SK-N-SH (cell line): ENCODE results near the gene GJD3. TPM values are rescaled to one million over a fixed set of nuclear protein-coding genes. Genes with fewer than 3 reads are reported as not detected.

Experiments used
- CTCF ChIA-PET: fragments of 300-600, 350-600 bp; formaldehyde crosslinking; extraction: SDS; loops from one replicate; lab custom pipeline; 2021; lab: Yijun Ruan, JAX
- POLR2A ChIA-PET: fragments of 350-600 bp; sonication (Branson Sonifier 250); formaldehyde crosslinking; extraction: SDS; loops from one replicate; lab custom pipeline; 2020; ENCODE audit warnings: antibody characterized with exemption, inconsistent platforms; lab: Yijun Ruan, JAX
- DNase-seq: peaks from one replicate; pipeline ENCODE4 v3.0.0; 2012
- H2AFZ ChIP-seq: fragments of 200-600 bp; sonication (generic); 2 replicates; pipeline ENCODE4 v1.8.1; 2016; ENCODE audit warnings: antibody characterized with exemption, mild to moderate bottlenecking, low read depth
- H3F3A ChIP-seq: fragments of 200-600 bp; sonication (generic); replicated peaks from 2 replicates; pipeline ENCODE3; 2016; ENCODE audit warnings: antibody characterized with exemption, mild to moderate bottlenecking; ENCODE audit not compliant: insufficient read depth
- H3K27ac ChIP-seq, 2 experiments: fragments of 200-500 bp in 1 of 2; fragments of 200-600 bp in 1 of 2; sonication (Bioruptor generic) in 1 of 2; sonication (generic), shearing (Covaris generic) in 1 of 2; 2 replicates each; pipeline versions ENCODE4 v1.5.1 to v1.6.1; 2014 to 2016; ENCODE audit warnings: low read depth in 2 of 2, inconsistent platforms in 1 of 2, low read length in 1 of 2, mild to moderate bottlenecking in 1 of 2, mixed read lengths in 1 of 2
- H3K27me3 ChIP-seq: fragments of 200-600 bp; sonication (generic), shearing (Covaris generic); 2 replicates; pipeline ENCODE4 v1.6.1; 2016; ENCODE audit warnings: mixed run types; ENCODE audit not compliant: insufficient read depth
- H3K36me3 ChIP-seq, 2 experiments: fragments of 200-500 bp in 1 of 2; fragments of 200-600 bp in 1 of 2; sonication (Bioruptor generic) in 1 of 2; sonication (generic) in 1 of 2; replicated peaks in 1 of 2; 2 replicates each; pipeline versions ENCODE3 to v1.5.1; 2014 to 2016; ENCODE audit warnings: low read length in 1 of 2, mild to moderate bottlenecking in 1 of 2; ENCODE audit not compliant: insufficient read depth in 2 of 2, control insufficient read depth in 1 of 2
- H3K4me1 ChIP-seq, 2 experiments: fragments of 200-500 bp in 1 of 2; fragments of 200-600 bp in 1 of 2; sonication (Bioruptor generic) in 1 of 2; sonication (generic), shearing (Covaris generic) in 1 of 2; 2 replicates each; pipeline versions ENCODE4 v1.5.1 to v1.6.1; 2014 to 2016; ENCODE audit warnings: low read depth in 1 of 2, low read length in 1 of 2, mixed run types in 1 of 2; ENCODE audit not compliant: insufficient read depth in 2 of 2, control insufficient read depth in 1 of 2
- H3K4me2 ChIP-seq: fragments of 200-600 bp; sonication (generic), shearing (Covaris generic); 2 replicates; pipeline ENCODE4 v1.6.1; 2017; ENCODE audit warnings: mixed run types
- H3K4me3 ChIP-seq, 2 experiments: fragments of 200-500 bp in 1 of 2; fragments of 200-600 bp in 1 of 2; sonication (Bioruptor generic) in 1 of 2; sonication (generic), shearing (Covaris generic) in 1 of 2; 2 replicates each; pipeline versions ENCODE4 v1.5.1 to v1.8.1; 2014 to 2016; ENCODE audit warnings: low read depth in 2 of 2, inconsistent platforms in 1 of 2, low read length in 1 of 2, mild to moderate bottlenecking in 1 of 2, mixed read lengths in 1 of 2, moderate library complexity in 1 of 2
- H3K79me2 ChIP-seq: fragments of 200-600 bp; sonication (generic); 2 replicates; pipeline ENCODE4 v1.8.1; 2017; ENCODE audit warnings: mild to moderate bottlenecking; ENCODE audit not compliant: insufficient read depth
- H3K9ac ChIP-seq: fragments of 200-600 bp; sonication (generic); 2 replicates; pipeline ENCODE4 v1.6.1; 2017; ENCODE audit warnings: mixed run types
- H3K9me2 ChIP-seq: fragments of 200-600 bp; sonication (generic); 2 replicates; pipeline ENCODE4 v1.6.1; 2017; ENCODE audit warnings: mixed run types
- H3K9me3 ChIP-seq: fragments of 200-600 bp; sonication (generic); 2 replicates; pipeline ENCODE4 v1.6.1; 2017; ENCODE audit warnings: mixed run types, mild to moderate bottlenecking, moderate library complexity
- H4K20me1 ChIP-seq: fragments of 200-600 bp; sonication (generic); 2 replicates; pipeline ENCODE4 v1.6.1; 2017; ENCODE audit warnings: mild to moderate bottlenecking, mixed run types; ENCODE audit not compliant: insufficient read depth
- CHD2 ChIP-seq: fragments of 150-350 bp; IDR thresholded peaks from 2 replicates; pipeline ENCODE4 v1.6.1; 2018; ENCODE audit warnings: low read length; ENCODE audit not compliant: partially characterized antibody
- CTCF ChIP-seq: fragments of 200-600 bp; sonication (generic); IDR thresholded peaks from 2 replicates; pipeline ENCODE4 v1.6.1; 2017; ENCODE audit warnings: antibody characterized with exemption, mild to moderate bottlenecking, moderate library complexity
- JUND ChIP-seq: IDR thresholded peaks from 2 replicates; pipeline ENCODE4 v1.4.0; 2012
- POLR2AphosphoS5 ChIP-seq: IDR thresholded peaks from 2 replicates; pipeline ENCODE4 v1.6.1; 2012; ENCODE audit warnings: low read depth, low read length
- RCOR1 ChIP-seq: fragments of 150-350 bp; IDR thresholded peaks from 2 replicates; pipeline ENCODE4 v1.6.1; 2017; ENCODE audit warnings: antibody characterized with exemption, low read length
- RFX5 ChIP-seq: IDR thresholded peaks from 2 replicates; pipeline ENCODE4 v1.6.1; 2012; ENCODE audit warnings: mild to moderate bottlenecking, improper control_type of control experiment, low read length
- SMC3 ChIP-seq: IDR thresholded peaks from 2 replicates; pipeline ENCODE4 v1.6.1; 2012; ENCODE audit warnings: low read depth, low read length, improper control_type of control experiment
- TAF1 ChIP-seq: IDR thresholded peaks from 2 replicates; pipeline ENCODE4 v1.6.1; 2012; ENCODE audit warnings: low read depth, mild to moderate bottlenecking, low read length, moderate library complexity, borderline replicate concordance
- USF2 ChIP-seq: fragments of 150-350 bp; IDR thresholded peaks from 2 replicates; pipeline ENCODE4 v1.6.1; 2017; ENCODE audit warnings: antibody characterized with exemption, low read length, low read depth, borderline replicate concordance
- WGBS: methylation state at CpG from one replicate; pipeline ENCODE4 v1.1.6; 2017; ENCODE audit warnings: low lambda C conversion rate; 5-methylcytosine and 5-hydroxymethylcytosine counted together
- polyA plus RNA-seq, 3 experiments: library from polyadenylated mRNA; depleted of rRNA; stranded (reverse); fragments of >200 nt; gene quantifications; 2 replicates each; pipeline ENCODE4 v1.2.3, GENCODE V29; 2012
- TF ChIP-seq, protein P1 (sequence below): fragments of 150-350 bp; IDR thresholded peaks from 2 replicates; pipeline ENCODE4 v1.6.1; 2016; ENCODE audit warnings: mild to moderate bottlenecking, low read depth, low read length
- TF ChIP-seq, protein P2 (sequence below): IDR thresholded peaks from 2 replicates; pipeline ENCODE4; 2012

Gene GJD3
- polyA plus RNA-seq, 1 of the 3 experiments (the other 2 are of a cell fraction) = not detected

DNA sequence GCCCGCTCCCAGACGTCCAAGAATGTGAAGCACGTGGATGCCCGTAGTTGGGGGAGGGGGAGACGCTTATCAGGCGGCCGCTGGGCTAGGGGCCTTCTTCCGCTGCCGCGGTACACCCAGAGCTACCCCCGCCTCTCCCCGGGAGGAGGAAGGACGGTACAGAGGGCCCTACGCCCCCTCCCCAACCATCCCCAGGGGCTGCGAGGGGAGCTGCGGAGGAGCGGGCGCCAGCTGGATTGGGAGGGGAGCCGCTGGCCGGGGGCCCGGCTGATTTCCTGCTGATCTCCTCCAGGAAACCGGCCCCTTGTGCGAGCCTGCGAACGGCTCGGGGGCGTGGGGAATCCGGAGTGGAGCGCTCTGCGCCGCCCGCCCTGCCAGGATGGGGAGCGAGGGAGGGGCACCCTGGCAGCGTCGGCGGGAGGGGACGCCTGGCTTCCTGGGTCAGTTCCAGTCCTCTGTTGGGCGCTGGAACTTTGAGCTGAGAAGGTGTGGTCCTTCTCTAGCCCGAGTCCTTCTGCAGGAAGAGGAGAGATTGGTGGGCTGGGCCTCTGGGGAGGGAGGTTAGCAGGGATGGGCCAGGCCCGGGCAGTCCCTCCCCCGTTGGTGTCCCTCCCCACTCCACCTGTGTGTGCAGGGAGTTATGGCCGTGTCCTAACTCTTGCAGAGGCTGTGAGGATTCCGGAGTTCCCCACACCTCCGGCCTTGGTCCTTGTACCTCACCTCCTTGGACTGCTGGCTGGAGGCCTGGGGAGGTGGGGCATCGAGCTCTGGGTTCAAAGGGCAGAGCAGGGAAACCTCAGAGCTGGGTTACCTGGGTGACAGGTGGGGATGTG is 19.2 kb downstream of the GJD3 start (continued):
- TF ChIP-seq, protein P1, sequence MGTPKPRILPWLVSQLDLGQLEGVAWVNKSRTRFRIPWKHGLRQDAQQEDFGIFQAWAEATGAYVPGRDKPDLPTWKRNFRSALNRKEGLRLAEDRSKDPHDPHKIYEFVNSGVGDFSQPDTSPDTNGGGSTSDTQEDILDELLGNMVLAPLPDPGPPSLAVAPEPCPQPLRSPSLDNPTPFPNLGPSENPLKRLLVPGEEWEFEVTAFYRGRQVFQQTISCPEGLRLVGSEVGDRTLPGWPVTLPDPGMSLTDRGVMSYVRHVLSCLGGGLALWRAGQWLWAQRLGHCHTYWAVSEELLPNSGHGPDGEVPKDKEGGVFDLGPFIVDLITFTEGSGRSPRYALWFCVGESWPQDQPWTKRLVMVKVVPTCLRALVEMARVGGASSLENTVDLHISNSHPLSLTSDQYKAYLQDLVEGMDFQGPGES = no peak
- TF ChIP-seq CHD2 (peak; percentile 9), SMC3 (no peak), TAF1 (no peak), POLR2AphosphoS5 (no peak), USF2 (no peak), JUND (no peak), CTCF (no peak), RFX5 (no peak)

DNA sequence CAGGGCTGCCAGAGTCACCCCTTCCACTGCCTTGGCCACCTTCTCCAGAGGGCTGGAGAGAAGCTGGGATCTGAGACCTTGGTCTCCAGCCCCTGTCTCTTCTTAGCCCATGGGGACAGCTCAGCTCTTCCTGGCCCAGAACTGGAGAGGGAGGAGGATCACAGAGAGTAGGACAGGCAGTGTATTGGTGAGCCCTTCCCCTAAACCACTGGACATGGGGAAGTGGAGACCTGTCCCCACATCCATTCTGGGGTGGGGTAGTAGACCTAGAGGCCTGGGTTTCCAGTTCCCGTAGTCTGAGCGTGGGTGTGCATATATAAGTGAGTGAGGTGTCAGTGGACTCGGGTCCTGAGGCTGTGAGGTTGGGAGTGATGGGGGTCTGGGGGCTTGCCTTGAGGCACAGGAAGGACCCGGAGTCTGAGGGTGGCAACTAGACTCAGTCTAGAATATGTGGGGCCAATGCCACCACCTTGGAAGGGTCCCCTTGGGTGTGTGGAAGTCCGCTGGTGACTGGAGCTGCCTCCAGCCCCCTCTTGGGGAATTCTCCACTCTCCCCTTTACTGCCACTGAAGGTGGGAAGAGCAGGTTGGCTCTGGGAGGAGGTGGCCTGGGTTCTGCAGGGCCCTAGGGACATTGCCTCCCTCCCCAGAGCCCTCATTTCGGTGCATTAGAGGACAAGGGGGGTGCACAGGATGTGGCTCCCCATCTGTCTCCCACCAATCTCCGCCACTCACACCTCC is 19.9 kb downstream of the GJD3 start:
- no peak for DNase-seq
- no peaks in the 10 kb centered on the region for H3K27me3 ChIP-seq
- peak overlapping the region; percentile 69 to 78 for H3K4me3 ChIP-seq
- peaks cover 59 to 80% of the 10 kb centered on the region in 2 experiments for H3K4me1 ChIP-seq
- ChIA-PET POLR2A (interaction anchor here (1.2 to 2.5 kb wide), 2 partner anchors 32 to 37 kb away, joined by 4 to 8 read pairs; no protein-coding TSS in a partner anchor), CTCF (interaction anchor here (0.6 to 57.6 kb wide), 7 partner anchors 8 to 275 kb away, joined by 3 to 1706 read pairs (median 6); partner anchors contain the start of genes CDC6 and RARA)
- H2AFZ ChIP-seq = no peak overlapping the region
- H4K20me1 ChIP-seq = peaks cover 54% of the 10 kb centered on the region
- peaks cover 95% of the 10 kb centered on the region for H3K79me2 ChIP-seq
- H3F3A ChIP-seq = peaks cover 13% of the 10 kb centered on the region
- TF ChIP-seq, protein P2, sequence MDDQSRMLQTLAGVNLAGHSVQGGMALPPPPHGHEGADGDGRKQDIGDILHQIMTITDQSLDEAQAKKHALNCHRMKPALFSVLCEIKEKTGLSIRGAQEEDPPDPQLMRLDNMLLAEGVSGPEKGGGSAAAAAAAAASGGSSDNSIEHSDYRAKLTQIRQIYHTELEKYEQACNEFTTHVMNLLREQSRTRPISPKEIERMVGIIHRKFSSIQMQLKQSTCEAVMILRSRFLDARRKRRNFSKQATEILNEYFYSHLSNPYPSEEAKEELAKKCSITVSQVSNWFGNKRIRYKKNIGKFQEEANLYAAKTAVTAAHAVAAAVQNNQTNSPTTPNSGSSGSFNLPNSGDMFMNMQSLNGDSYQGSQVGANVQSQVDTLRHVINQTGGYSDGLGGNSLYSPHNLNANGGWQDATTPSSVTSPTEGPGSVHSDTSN = peak; percentile 11; the same call in 1 of the 2 replicates
- TF ChIP-seq RCOR1 = no peak
- peak overlapping the region; percentile 75; the same call in 1 of the 2 replicates for H3K9ac ChIP-seq
- no peaks in the 10 kb centered on the region for H3K9me3 ChIP-seq
- WGBS = 62% methylated on average over 6 of the region's 7 CpGs
- peaks cover 14 to 17% of the 10 kb centered on the region in 2 experiments for H3K36me3 ChIP-seq
- H3K27ac ChIP-seq = peak overlapping the region; percentile 69 to 99
- no peaks in the 10 kb centered on the region for H3K9me2 ChIP-seq
- H3K4me2 ChIP-seq = peak overlapping the region; percentile 97
